ENCODE measurements around the gene CEP89. TPM values are rescaled to one million over a fixed set of nuclear protein-coding genes. Genes with fewer than 3 reads are reported as not detected.

CEP89 gene
- total RNA-seq, 1 donor from 2014 or later, result 5.0 TPM

DNA sequence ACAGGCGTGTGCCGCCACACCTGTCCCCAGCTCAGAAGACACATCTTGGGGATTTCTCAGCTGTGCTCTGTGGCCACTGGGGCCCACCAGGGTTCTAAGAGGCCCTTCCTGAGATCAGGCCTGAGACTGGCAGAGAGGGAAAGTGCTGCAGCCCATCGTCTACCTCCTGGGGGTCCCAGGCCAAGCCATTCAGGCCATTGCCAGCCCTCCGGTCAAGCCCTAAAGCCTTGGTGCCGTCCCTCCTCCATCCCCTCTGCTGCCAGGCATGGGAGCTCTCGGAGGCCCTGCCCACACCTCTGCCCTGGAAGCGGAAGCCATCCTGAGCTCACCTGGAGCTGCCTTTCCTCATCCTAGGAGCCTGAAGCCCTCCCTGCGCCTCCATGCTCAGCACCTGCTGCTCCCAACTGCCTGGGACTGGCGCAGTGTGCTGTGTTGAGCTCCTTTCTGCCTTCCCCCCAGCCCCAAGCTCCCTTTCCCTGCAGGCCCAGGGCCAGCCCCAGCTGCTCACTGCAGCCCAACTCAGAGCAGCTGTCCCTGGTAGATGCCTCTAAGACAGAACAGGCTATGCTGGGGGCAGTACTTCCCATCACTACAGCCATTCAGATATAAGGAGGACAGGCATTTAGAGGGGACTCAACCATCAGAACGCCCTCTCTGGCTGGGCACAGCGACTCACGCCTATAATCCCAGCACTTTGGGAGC lies 105.0 kb downstream of the CEP89 start:
- no peaks in the 10 kb centered on the region for H3K27me3 ChIP-seq (ENCODE audit: control insufficient read depth, insufficient read depth, low read length)
- H3K36me3 ChIP-seq (ENCODE audit: control insufficient read depth, insufficient read depth, low read length), result no peaks in the 10 kb centered on the region
- H3K4me3 ChIP-seq (ENCODE audit: low read depth, low read length), result no peak overlapping the region
- FAIRE-seq, result no peak
- TF ChIP-seq CTCF (IDR thresholded peaks at IDR 0.05; ENCODE audit: insufficient read depth, low read length, severe bottlenecking), result no peak
- DNase-seq (ENCODE audit: low read depth), result no peak

- Histone ChIP-seq H3K4me3 (ENCODE audit: low read depth, low read length) (no peak overlapping the region), H3K36me3 (ENCODE audit: control insufficient read depth, insufficient read depth, low read length) (no peaks in the 10 kb centered on the region), H3K27me3 (ENCODE audit: control insufficient read depth, insufficient read depth, low read length) (no peaks in the 10 kb centered on the region)
- FAIRE-seq, result no peak
- no peak for DNase-seq (ENCODE audit: low read depth)
- no peak for TF ChIP-seq CTCF (IDR thresholded peaks at IDR 0.05; ENCODE audit: insufficient read depth, low read length, severe bottlenecking)
Observed at GRCh38 chr19:32866061-32866460, 105.7 kb downstream of the CEP89 start.

GRCh38 chr19:32865326-32865725 lies 106.4 kb downstream of the CEP89 start:
- TF ChIP-seq CTCF (IDR thresholded peaks at IDR 0.05; ENCODE audit: insufficient read depth, low read length, severe bottlenecking), result no peak
- Histone ChIP-seq H3K4me3 (ENCODE audit: low read depth, low read length) (no peak overlapping the region), H3K27me3 (ENCODE audit: control insufficient read depth, insufficient read depth, low read length) (no peaks in the 10 kb centered on the region), H3K36me3 (ENCODE audit: control insufficient read depth, insufficient read depth, low read length) (no peaks in the 10 kb centered on the region)
- FAIRE-seq (no peak), DNase-seq (ENCODE audit: low read depth) (no peak)

- DNase-seq (ENCODE audit: low read depth) (no peak), FAIRE-seq (no peak)
- Histone ChIP-seq H3K4me3 (ENCODE audit: low read depth, low read length) (no peak overlapping the region), H3K27me3 (ENCODE audit: control insufficient read depth, insufficient read depth, low read length) (no peaks in the 10 kb centered on the region), H3K36me3 (ENCODE audit: control insufficient read depth, insufficient read depth, low read length) (no peaks in the 10 kb centered on the region)
- no peak for TF ChIP-seq CTCF (IDR thresholded peaks at IDR 0.05; ENCODE audit: insufficient read depth, low read length, severe bottlenecking)
Observed at GRCh38 chr19:32864318-32865007, 107.3 kb downstream of the CEP89 start.

- Histone ChIP-seq H3K36me3 (ENCODE audit: control insufficient read depth, insufficient read depth, low read length) (no peaks in the 10 kb centered on the region), H3K27me3 (ENCODE audit: control insufficient read depth, insufficient read depth, low read length) (no peaks in the 10 kb centered on the region), H3K4me3 (ENCODE audit: low read depth, low read length) (no peak overlapping the region)
- DNase-seq (ENCODE audit: low read depth) (no peak), FAIRE-seq (no peak)
- no peak for TF ChIP-seq CTCF (IDR thresholded peaks at IDR 0.05; ENCODE audit: insufficient read depth, low read length, severe bottlenecking)
Observed at GRCh38 chr19:32863841-32864240, 107.9 kb downstream of the CEP89 start.
